Upper lobe of left lung (tissue), 4 donors: ENCODE measurements around the gene ASCC1.

Experiments
- CTCF ChIP-seq, 6 experiments: fragments of 450-650 bp in 4 of 6; fragments of 200-600 bp in 2 of 6; sonication (generic) in 2 of 6; IDR thresholded peaks; one replicate each; pipeline ENCODE4 v1.5.1; 2016 to 2019; ENCODE audit warnings: antibody characterized with exemption in 6 of 6
- EP300 ChIP-seq, 4 donors: sonication (generic); formaldehyde crosslinking; IDR thresholded peaks; one replicate each; pipeline ENCODE4 v1.5.1; 2017; ENCODE audit warnings: antibody characterized with exemption in 4 of 4, control low read depth in 2 of 4
- POLR2A ChIP-seq, 4 donors: fragments of 450-650 bp; IDR thresholded peaks; one replicate each; pipeline ENCODE4 v1.5.1; 2016 to 2017; ENCODE audit warnings: antibody characterized with exemption in 4 of 4, mild to moderate bottlenecking in 2 of 4
- POLR2AphosphoS5 ChIP-seq, 2 donors: sonication (generic); formaldehyde crosslinking; IDR thresholded peaks; one replicate each; pipeline ENCODE4 v1.5.1; 2017; ENCODE audit warnings: antibody characterized with exemption in 2 of 2

- TF ChIP-seq CTCF (IDR thresholded peaks at IDR 0.05), result no peak
- no peak for TF ChIP-seq POLR2A (IDR thresholded peaks at IDR 0.05)
- TF ChIP-seq POLR2AphosphoS5 (IDR thresholded peaks at IDR 0.05), result no peak
- TF ChIP-seq EP300 (IDR thresholded peaks at IDR 0.05), result no peak
Measured at GRCh38 chr10:72204724-72205123, 11.4 kb downstream of the ASCC1 start.
